Inflammatory macrophage treated with lipopolysaccharide for 4 hours (primary cell): ENCODE data around the gene NHLRC4.
"Not testable (repeated sequence)": the region's sequence is repeated elsewhere in the genome, so short reads cannot be mapped to it uniquely, and the experiment has no call there.

ENCODE experiments used
- DNase-seq: peaks from one replicate; pipeline ENCODE4 v3.0.0-alpha.2; 2020

NHLRC4 gene

DNA sequence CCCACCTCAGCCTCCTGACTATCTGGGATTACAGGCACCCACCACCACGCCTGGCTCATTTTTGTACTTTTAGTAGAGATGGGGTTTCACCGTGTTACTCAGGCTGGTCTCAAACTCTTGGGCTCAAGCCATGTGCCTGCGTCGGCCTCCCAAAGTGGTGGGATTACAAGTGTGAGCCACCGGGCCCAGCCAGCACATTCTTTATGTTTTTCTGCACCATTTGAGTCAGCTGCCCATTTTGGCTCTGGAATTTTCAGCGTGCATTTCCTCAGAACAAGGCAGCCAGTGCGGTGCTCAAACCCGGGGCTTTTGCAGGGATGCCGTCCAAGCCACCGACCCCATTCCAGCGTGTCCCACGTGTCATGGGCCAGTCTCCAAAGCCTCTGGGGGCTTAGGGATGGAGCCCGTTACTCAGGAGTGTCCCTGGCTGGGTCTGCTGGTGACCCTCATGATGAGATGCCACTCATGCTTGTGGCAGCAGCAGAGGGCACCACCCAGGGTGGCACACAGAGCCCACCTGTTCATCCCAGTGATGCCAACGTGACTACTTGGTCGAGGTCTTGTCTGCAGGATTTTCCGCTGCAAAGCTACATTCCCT lies 19.3 kb downstream of the NHLRC4 start:
- DNase-seq = no peak

DNA sequence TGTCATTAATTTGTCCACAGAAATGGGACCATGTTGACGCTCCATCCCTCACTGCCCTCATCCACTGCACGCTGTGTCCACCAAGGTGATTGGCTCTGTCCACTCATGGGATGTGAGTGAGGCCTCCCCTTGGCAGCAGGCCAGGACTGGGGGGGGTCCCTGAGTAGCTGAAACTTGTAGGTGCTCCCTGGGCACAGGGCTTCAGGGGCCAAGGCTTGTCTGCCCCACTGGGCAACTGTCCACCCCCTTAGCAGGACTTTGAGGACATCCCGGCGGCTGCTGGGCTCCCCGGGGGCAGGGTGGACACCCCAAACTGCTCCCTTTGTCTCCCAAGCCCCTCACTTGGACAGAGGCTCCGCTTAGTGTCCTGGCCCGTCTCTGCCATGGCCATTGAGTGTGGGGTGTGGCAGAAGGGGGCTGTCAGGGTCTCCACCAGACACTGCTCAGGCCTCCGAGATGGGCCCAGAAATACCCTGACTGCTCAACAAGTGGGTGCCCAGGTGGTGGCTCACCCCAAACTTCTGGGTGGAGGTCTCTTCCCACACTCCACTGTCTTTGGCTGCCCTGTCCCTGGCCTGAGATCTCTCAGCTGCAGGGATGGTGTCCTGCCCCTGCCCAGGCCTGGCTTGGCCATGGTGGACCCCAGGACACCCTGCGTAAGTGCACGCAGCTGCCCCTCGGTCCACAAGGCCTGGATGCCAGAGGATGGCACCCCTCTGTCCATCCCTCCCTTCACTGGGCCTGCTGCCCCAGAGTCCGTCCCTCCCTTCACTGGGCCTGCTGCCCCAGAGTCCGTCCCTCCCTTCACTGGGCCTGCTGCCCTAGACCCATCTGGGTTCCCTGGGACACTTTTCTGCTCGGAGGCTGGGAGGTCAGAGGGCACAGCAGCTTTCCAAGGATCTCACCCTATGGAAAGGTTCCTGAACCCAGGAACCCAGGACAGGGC lies 20.1 kb downstream of the NHLRC4 start:
- no peak for DNase-seq

GRCh38 chr16:588639-588888 lies 21.8 kb downstream of the NHLRC4 start:
- DNase-seq = peak; percentile 69

GRCh38 chr16:588889-589657 lies 22.3 kb downstream of the NHLRC4 start:
- peak; percentile 94 for DNase-seq

- DNase-seq = peak; percentile 99
Measured at GRCh38 chr16:589658-590187, 22.9 kb downstream of the NHLRC4 start, which contains the start of gene RAB40C. Gene RAB40C, plus strand, starts transcription at chr16:590066. Its CDS starts 226 bp downstream, at chr16:590292.

GRCh38 chr16:590188-590814 lies 23.5 kb downstream of the NHLRC4 start:
- DNase-seq = no peak

GRCh38 chr16:590815-591200 lies 24.0 kb downstream of the NHLRC4 start:
- DNase-seq = no peak

DNA sequence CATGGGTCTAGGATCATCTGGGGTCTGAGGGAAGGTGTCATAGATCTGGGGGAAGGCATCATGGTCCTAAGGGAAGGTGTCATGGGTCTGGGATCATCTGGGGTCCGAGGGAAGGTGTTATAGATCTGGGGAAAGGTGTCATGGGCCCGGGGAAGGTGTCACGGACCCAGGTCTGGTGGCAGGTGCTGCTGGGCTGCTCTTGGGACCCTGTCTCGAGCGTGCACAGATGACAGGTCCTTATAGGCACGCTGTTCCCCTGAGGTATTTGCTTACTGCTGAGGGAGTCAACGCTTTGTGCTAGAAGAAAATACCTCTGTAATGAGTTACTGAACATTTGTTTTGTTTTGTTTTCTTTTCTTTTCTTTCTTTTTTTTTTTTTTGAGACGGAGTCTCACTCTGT lies 24.4 kb downstream of the NHLRC4 start:
- no peak for DNase-seq

DNA sequence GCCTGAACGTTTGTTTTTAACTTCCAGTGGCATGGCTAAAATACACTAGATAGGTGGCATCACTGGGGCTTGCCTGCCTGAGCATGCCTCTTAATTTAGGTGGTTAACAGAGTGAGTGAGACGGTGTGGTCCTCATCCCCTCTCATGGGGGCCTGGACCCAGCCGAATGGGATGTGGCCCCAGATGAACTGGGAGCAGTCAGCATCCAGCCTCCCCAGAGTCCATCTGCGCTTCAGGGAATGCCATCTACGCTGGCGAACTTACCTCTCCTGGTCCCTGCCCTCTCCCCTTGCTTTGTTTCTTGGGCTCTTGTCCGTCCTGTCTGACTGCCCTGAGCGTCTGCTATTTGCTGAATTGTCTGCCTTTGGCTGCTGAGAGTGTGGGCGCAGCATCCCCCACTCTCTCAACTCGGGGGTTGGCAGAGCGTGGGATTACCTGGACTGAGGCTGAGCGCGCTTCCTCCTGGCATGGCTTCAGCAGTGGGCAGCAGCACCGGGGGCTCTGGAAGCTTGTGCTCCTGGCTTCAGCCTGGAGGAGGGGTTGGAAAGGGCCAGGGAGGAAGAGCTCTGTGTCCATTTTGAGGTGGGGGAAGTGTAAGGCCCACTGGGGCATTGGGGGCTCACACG lies 25.2 kb downstream of the NHLRC4 start:
- DNase-seq = no peak

- DNase-seq = peak; percentile 70
Measured at GRCh38 chr16:592518-593306, 25.9 kb downstream of the NHLRC4 start.

DNA sequence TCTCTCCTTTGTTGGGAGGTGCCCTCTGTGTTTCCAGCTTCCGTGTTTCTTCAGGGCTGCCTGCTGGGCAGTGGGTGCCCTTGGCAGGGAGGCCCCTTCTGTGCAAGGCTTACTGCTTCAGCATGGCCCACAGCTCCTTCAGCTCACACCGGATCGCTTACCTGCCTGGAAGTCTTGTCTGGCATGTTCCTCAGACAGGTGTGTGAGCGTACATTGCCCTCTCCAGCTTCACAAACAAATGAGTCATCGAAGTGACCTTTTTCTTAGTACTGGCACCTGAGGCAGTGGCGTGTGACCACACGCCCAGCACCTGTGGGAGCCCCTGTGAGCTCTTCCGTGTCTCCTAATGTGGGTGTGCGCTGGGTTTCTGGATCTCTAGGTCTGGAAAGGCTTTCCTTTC lies 26.6 kb downstream of the NHLRC4 start:
- DNase-seq = no peak

DNA sequence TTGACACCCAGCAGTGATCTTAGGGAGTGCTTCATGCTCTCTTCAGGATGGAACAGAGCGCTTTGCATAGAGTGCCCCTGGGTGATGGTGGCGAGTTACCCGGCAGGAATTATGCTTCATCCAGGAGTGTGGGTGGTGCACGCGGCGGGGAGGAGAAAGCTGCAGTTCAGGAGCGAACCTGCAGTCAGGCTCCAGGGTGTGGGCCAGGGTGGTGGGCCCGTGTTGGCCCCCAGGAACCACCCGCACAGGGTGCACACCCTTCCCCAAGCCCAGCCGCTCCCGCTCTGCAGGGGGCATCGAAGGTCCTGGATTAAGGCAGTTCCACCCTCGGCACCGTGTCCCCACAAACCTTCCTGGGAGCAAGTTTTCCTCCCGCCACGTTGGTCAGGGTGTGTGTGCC lies 27.0 kb downstream of the NHLRC4 start:
- DNase-seq = no peak

GRCh38 chr16:595094-595528 lies 28.3 kb downstream of the NHLRC4 start:
- no peak for DNase-seq

- peak; percentile 31 for DNase-seq
Measured at GRCh38 chr16:595942-596735, 29.3 kb downstream of the NHLRC4 start.

- DNase-seq = no peak
Measured at GRCh38 chr16:596736-597060, 29.9 kb downstream of the NHLRC4 start.

DNA sequence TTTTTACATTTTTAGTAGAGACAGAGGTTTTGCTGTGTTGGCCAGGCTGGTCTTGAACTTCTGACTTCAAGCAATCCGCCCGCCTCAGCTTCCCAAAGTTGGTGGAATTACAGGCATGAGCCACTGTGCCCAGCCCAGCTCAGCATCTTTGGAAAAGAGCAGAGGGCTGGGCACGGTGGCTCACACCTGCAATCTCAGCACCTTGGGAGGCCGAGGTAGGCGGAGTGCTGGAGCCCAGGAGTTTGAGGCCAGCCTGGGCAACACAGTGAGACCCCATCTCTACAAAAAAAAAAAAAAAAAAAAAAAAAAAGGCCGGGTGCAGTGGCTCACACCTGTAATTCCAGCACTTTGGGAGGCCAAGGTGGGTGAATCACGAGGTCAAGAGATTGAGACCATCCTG lies 30.9 kb downstream of the NHLRC4 start:
- DNase-seq = not testable (repeated sequence)

- DNase-seq = no peak
Measured at GRCh38 chr16:598823-599739, 32.3 kb downstream of the NHLRC4 start.

DNA sequence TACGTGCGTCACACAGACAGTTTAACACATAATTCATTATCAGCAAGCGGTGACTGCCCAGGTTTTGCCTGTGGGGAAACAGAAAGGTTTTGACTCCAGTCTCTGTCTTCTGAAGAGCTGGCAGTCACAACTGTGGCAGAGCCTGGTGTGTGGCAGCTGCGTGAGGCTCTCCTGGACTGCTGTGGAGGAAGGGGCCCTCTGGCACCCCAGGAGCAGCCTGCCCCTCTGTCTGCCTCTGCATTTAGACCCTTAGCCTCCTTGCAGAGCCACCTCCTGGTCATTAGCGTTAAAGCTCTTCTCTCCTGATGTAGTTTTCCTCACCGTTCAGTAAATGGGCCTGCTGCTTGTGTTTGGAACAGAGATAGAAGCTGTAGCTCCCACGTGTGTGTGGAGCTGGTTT lies 34.0 kb downstream of the NHLRC4 start:
- no peak for DNase-seq

DNA sequence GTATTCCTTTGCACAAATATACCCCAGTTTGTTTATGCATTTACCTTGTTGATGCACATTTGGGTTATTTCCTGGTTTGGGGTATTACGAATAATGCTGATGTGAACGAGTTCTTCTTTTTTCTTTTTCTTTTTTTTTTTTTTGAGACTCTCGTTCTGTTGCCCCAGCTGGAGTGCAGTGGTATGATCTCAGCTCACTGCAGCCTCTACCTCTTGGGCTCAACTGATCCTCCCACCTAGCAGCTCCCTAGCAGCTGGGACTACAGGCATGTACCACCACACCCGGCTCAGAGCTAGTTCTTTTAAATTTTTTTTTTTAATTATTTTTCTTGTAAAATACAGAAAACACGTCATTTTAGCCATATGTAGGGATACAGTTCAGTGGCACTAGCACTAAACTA lies 37.1 kb downstream of the NHLRC4 start:
- DNase-seq = no peak
